ENCODE results near the gene SLC35F6. TPM values are rescaled to one million over a fixed set of nuclear protein-coding genes. Genes with fewer than 3 reads are reported as not detected.
"Not testable (repeated sequence)": the region's sequence is repeated elsewhere in the genome, so short reads cannot be mapped to it uniquely, and the experiment has no call there.

SLC35F6 gene
- total RNA-seq, 3 donors from 2014 or later: 32.8 to 57.3 (median 55.1) TPM

GRCh38 chr2:26786207-26787028, 22.3 kb downstream of the SLC35F6 start:
- Histone ChIP-seq H3K27me3 (no peaks in the 10 kb centered on the region), H3K4me1 (peaks cover 0 to 3% of the 10 kb centered on the region in 2 donors), H3K36me3 (no peaks in the 10 kb centered on the region), H3K27ac (no peak overlapping the region), H3K4me3 (peak overlapping the region; percentile 59 to 79 (median 77)), H3K9me3 (no peaks in the 10 kb centered on the region)
- TF ChIP-seq POLR2AphosphoS5 (IDR thresholded peaks at IDR 0.05) (no peak), CTCF (IDR thresholded peaks at IDR 0.05) (no peak), POLR2A (IDR thresholded peaks at IDR 0.05) (no peak)
- no peak for DNase-seq (ENCODE audit: low spot score in 2 of 2)
- intact Hi-C loops (cut with DNase I; ENCODE audit: low total_unique reads): no loop called here

DNA sequence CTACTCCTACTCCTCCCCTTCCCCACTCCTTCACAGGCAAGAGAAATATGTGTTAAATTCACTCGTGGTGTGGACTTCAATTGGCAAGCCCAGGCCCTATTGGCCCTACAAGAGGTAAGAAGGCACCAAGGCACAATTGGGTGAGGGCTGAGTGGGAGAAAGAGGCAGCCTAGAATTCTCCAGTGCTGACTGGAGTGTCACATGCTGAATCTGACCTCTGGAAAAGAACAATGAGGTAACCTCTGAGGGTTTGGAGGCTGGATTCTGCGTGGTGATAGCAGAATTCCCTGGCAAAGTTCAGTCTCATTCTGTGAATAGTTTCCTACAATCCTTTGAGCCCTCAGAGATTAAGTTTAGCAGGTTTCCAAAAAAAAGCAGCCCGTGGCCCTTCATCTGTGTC, 28.6 kb downstream of the SLC35F6 start:
- H3K4me3 ChIP-seq: no peak overlapping the region
- intact Hi-C loops (cut with DNase I; ENCODE audit: low total_unique reads): no loop called here
- no peaks in the 10 kb centered on the region for H3K4me1 ChIP-seq
- no peak overlapping the region for H3K27ac ChIP-seq
- no peaks in the 10 kb centered on the region for H3K27me3 ChIP-seq
- no peaks in the 10 kb centered on the region for H3K36me3 ChIP-seq
- no peak for TF ChIP-seq POLR2AphosphoS5 (IDR thresholded peaks at IDR 0.05)
- TF ChIP-seq CTCF (IDR thresholded peaks at IDR 0.05): no peak
- no peak for TF ChIP-seq POLR2A (IDR thresholded peaks at IDR 0.05)
- no peaks in the 10 kb centered on the region for H3K9me3 ChIP-seq
- DNase-seq (ENCODE audit: low spot score in 2 of 2): no peak

GRCh38 chr2:26793518-26793917, 29.4 kb downstream of the SLC35F6 start:
- no peaks in the 10 kb centered on the region for H3K4me1 ChIP-seq
- no peaks in the 10 kb centered on the region for H3K27me3 ChIP-seq
- no peak for DNase-seq (ENCODE audit: low spot score in 2 of 2)
- H3K27ac ChIP-seq: no peak overlapping the region
- intact Hi-C loops (cut with DNase I; ENCODE audit: low total_unique reads): no loop called here
- no peaks in the 10 kb centered on the region for H3K36me3 ChIP-seq
- TF ChIP-seq POLR2AphosphoS5 (IDR thresholded peaks at IDR 0.05) (no peak), CTCF (IDR thresholded peaks at IDR 0.05) (no peak), POLR2A (IDR thresholded peaks at IDR 0.05) (no peak)
- no peak overlapping the region for H3K4me3 ChIP-seq
- H3K9me3 ChIP-seq: no peaks in the 10 kb centered on the region

DNA sequence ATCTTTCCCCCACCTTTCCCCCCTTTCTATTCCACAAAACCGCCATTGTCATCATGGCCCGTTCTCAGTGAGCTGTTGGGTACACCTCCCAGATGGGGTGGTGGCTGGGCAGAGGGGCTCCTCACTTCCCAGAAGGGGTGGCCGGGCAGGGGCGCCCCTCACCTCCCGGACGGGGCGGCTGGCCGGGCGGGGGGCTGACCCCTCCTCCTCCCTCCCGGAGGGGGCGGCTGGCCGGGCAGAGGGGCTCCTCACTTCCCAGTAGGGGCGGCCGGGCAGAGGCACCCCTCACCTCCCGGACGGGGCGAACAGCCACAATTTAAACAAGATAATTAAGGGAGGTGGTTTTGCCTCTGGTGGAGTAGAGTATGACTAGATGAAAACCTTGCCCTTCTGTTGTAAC, 31.1 kb downstream of the SLC35F6 start:
- H3K27me3 ChIP-seq; H3K27ac ChIP-seq; H3K4me3 ChIP-seq; DNase-seq (ENCODE audit: low spot score in 2 of 2); intact Hi-C loops (cut with DNase I; ENCODE audit: low total_unique reads); H3K4me1 ChIP-seq; H3K36me3 ChIP-seq; H3K9me3 ChIP-seq: not testable (repeated sequence)

DNA sequence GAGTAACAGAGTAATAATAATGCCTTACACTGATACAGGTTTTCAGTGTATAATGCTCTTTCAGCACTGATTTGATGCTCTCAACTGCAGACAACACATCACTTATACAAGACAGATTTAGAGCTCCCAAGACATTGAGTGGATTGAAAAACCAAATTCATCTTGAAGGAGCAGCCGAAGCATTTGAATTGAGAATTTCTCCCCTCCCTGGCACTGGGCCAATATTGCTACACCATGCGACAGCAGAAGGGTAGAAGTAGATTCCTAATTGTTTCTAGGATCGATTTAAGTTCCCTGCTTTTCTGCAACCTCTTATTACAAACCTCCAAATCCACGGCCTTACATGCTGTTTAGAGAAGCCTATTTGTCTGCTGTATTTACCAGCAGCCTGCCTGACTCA, 37.2 kb downstream of the SLC35F6 start:
- Histone ChIP-seq H3K4me3 (no peak overlapping the region), H3K27me3 (no peaks in the 10 kb centered on the region), H3K27ac (no peak overlapping the region), H3K9me3 (no peaks in the 10 kb centered on the region), H3K36me3 (no peaks in the 10 kb centered on the region), H3K4me1 (no peaks in the 10 kb centered on the region)
- DNase-seq (ENCODE audit: low spot score in 2 of 2): no peak
- intact Hi-C loops (cut with DNase I; ENCODE audit: low total_unique reads): no loop called here
- TF ChIP-seq CTCF (IDR thresholded peaks at IDR 0.05): no peak
- TF ChIP-seq POLR2AphosphoS5 (IDR thresholded peaks at IDR 0.05): no peak
- no peak for TF ChIP-seq POLR2A (IDR thresholded peaks at IDR 0.05)

Measured in breast epithelium (tissue), 4 donors.